Esophagus muscularis mucosa (tissue), 3 donors: ENCODE measurements around the gene CDHR5.

ENCODE experiments used
- POLR2AphosphoS5 ChIP-seq, 2 donors: sonication (generic); formaldehyde crosslinking; IDR thresholded peaks; one replicate each; pipeline ENCODE4 v1.6.1; 2017; ENCODE audit warnings: antibody characterized with exemption in 2 of 2
- TF ChIP-seq, protein P1 (sequence below), 3 experiments: fragments of 200-600 bp in 2 of 3; fragments of 450-650 bp in 1 of 3; sonication (generic) in 2 of 3; IDR thresholded peaks; one replicate each; pipeline ENCODE4 v1.5.1; 2017 to 2019; ENCODE audit warnings: antibody characterized with exemption in 3 of 3, mild to moderate bottlenecking in 2 of 3, moderate library complexity in 1 of 3

DNA sequence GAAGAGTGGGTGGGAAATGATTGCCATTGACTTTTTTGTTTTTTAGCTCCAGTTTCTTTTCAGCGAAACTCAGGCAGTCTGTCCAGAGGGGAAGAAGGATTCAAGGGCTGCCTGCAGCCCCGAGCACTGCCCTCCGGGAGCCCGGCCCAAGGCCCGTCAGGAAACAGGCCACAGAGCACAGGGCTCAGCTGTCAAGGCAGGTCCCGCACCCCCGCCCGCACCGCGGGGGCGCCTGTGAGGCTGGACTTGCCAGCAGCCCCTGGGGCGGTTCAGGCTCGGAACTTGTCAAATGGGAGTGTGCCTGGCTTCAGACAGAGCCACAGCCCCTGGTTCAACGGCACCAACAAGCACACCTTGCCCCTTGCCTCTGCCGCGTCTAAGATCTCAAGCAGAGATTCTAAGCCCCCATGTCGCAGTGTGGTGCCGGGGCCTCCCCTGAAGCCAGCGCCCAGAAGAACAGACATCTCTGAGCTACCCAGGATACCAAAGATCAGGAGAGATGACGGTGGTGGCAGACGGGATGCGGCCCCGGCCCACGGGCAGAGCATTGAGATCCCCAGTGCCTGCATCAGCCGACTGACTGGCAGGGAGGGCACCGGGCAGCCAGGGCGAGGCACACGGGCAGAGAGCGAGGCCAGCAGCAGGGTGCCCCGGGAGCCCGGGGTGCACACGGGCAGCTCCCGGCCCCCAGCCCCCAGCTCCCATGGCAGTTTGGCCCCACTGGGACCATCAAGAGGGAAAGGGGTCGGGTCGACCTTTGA lies 17.6 kb downstream of the CDHR5 start:
- TF ChIP-seq, protein P1, sequence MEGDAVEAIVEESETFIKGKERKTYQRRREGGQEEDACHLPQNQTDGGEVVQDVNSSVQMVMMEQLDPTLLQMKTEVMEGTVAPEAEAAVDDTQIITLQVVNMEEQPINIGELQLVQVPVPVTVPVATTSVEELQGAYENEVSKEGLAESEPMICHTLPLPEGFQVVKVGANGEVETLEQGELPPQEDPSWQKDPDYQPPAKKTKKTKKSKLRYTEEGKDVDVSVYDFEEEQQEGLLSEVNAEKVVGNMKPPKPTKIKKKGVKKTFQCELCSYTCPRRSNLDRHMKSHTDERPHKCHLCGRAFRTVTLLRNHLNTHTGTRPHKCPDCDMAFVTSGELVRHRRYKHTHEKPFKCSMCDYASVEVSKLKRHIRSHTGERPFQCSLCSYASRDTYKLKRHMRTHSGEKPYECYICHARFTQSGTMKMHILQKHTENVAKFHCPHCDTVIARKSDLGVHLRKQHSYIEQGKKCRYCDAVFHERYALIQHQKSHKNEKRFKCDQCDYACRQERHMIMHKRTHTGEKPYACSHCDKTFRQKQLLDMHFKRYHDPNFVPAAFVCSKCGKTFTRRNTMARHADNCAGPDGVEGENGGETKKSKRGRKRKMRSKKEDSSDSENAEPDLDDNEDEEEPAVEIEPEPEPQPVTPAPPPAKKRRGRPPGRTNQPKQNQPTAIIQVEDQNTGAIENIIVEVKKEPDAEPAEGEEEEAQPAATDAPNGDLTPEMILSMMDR (IDR thresholded peaks at IDR 0.05) = no peak
- no peak for TF ChIP-seq POLR2AphosphoS5 (IDR thresholded peaks at IDR 0.05)
